NCI-H1048 (cell line): ENCODE results near the gene SORCS1.
"Not testable (repeated sequence)": the region's sequence is repeated elsewhere in the genome, so short reads cannot be mapped to it uniquely, and the experiment has no call there.

Source experiments
- DNase-seq: peaks from one replicate; lab custom pipeline; 2025; lab: John Stamatoyannopoulos, UW

SORCS1 gene

DNA sequence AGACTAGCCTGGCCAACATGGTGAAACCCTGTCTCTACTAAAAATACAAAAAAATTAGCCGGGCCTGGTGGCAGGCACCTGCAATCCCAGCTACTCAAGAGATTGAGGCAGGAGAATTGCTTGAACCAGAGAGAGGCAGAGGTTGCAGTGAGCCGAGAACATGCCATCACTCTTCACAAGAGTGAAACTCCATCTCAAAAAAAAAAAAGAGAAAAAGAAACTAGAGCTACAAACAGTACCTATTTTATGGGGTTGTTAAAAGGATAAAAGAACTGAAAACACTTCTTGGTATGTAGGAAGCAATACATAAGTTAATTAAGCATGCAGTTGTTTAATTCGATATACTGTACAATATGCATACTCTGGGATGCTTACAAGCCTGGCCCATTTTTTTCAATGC, 216.9 kb downstream of the SORCS1 start:
- DNase-seq = no peak

DNA sequence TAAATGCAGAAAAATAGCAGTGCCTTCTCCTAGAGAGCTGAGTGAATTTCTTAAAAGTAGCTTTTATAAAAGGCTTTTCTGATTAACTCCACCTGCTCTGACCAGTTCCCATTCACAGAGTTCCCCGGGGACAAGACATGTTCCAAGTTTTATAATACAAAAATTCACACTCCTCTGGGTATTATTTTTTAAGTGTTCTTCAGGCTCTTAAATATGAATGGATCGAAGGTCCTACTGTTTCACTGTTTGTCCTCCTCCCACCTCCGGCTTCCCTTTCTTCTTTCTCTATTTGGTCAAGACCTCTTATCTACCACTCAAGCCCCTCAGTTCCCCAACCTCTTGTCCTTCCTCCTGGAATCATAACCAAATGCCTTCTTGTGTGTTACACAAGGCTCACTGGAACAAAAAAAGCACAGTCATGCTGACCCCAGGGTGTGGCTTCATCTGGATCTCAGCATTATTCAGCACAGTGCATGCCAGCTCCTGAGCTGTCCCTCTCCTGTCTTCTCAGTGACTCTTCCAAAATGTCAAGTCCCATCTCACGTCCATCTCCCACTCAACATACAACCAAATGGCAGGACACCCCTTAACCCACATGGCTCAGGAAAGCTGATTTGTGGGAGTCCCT, 222.4 kb downstream of the SORCS1 start:
- DNase-seq = no peak

DNA sequence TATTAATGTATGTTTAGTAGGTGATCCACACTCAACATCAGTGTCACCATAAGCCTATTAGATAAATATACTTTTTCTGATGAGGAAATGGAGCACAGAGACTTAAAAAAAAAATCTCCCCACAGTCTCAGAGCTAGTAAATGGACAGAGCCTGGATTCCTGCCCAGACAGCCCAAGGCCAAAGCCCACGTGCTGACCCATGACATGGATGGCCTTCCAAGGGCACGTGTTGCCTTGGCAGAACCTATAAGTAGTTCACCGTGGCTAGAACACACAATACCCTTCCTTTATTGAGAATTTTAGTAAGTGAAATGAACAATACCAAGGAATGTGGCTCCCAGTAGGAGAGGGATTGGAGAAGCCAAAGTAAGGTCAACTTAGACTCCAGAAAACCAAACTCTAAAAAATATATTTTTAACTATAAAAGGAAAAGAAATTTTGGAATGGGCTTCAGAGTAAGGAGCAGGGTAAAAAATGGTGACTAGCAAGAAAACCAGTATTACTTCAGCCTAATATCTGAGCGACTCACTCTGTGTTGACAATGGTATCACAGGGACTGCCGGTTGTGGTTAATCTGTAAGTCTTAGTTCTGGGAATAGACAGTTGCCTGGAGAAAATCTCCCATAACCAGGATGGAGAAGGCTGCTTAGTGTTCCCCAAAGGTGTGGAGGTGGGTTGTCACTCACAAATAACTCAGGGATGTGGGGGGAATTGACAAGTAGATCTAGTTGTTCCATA, 223.0 kb downstream of the SORCS1 start:
- DNase-seq = no peak

DNA sequence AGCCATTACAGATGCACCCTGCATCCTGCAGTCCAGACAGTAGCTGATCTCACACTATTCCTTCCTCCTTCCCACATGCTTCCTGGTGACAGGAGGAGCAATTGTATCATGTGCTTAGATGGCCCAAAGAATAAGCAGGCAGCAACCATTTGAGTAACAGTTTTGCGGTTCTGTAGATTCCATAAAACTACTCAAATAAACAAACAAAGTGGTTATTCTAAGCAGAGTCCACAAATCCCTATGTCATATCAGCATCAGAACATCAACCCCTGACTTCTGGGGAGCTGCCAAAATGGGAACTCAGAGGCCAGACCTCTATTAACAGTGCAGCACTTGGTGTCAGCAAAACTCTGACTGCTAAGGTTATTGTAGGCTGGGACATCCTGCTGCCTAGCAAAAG, 226.0 kb downstream of the SORCS1 start:
- no peak for DNase-seq

DNA sequence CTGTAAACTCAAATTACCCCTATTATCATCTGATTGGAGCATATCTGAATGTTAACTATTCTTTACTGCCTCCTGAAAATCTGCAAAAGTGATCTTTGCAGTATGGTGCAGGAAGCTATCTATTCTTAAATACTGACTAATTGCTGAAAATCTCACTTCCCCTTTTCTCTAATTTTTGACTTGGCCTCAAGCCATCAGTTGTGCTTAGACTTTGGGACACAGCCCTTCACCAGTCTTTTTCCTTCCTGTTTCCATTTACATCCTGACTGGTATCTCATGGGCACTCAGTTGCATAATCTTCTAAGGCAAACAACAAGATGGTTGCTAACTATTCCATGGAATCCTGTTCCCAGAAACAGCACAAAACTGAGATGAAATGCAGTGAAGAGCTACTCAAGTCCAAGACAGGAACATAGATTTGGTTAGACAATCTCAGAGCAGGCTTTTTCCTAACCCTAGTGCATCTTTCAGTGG, 228.5 kb downstream of the SORCS1 start:
- no peak for DNase-seq

DNA sequence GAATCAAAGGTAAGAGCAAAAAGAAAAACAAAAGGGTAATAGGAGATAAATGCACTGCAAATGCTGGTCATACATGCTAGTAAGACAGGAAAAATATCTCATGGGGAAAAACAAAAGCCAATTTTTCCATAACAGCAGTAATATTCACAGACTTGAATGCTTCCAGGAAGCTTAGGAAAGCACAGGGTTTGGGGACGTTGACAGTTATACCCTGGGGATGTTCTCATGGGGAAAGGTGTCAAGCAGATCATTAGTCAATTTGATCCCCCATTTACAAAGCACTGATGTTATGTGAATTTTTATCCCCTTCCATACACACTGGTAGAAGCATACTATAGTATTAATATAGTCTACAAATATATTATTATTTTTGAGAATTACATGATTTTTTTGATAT, 232.7 kb downstream of the SORCS1 start:
- DNase-seq = no peak

DNA sequence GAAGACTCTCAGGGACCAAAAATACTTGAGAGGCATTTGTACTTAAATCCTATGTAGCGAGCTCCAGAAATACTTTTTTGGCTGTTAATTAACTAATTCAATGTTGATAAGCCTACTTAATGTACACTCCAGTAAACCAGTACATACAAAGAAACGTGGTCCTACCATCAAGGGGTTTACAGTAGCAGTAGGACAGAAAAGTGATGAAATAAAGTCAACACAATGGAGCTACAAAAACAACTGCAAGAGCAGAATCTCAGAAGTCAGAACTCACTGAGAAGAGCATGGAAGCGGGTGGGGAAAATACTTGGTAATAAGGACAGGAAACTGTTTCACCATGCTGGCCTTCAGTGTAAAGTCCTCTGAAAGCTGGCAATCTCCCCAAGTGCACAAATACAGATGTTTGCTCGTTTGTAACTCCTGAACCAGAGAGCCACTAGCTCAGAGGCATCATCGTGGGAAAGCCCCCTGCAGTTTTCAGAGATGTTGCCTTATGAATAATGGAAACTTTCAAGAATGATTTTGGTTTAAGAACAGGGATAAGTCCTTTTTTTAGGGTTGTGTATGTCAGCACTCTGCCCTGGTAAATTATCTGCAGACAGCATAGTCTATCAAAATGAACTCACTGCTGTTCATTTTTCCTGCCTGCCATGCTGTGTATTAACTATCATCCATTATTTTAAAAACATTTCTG, 233.2 kb downstream of the SORCS1 start:
- DNase-seq = no peak

DNA sequence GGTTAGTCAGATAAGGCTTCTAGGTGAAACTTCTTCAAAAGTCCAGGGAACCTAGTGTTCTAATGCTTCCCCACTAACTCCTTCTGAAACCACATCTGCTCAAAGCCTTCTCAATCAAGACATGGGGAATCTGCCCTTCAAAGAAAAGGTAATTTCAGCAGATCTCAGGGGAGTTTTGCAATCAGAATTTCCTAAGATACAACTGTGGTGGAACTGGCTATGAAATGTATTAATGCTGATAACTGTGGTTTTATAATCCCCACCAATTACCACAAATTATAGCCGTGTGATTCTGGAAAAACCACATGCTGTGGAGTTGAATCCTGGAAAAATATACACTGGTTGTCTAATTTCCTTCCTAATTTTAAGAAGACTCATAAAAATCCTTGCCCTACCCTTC, 233.8 kb downstream of the SORCS1 start:
- no peak for DNase-seq

DNA sequence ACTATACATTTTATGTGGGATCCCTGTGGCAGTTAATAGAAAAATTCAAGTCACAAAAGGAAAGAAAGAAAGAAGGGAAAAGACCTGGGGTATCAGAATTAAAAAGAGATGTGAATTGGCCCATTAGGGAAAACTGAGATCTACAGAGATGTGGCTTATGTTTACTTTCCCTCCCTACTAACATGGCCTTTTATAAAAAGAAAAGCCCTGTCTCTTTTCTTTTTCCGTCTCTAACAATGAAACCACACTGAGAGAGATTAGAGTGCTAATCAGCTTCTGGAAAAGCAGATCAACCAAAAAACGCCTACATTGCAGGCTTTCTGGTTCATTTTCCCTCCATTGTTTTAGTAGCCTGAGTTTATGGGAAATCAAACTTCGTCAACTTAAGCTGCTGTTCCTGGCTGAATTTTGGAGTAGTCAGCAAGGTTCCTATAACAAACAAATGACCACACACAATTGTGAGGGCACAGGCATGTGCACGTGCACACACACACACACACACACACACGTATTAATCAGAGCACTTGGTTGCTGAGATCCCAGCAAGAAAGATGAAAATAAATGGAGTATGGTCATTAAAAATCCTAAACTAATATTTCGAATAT, 235.1 kb downstream of the SORCS1 start:
- DNase-seq = no peak

DNA sequence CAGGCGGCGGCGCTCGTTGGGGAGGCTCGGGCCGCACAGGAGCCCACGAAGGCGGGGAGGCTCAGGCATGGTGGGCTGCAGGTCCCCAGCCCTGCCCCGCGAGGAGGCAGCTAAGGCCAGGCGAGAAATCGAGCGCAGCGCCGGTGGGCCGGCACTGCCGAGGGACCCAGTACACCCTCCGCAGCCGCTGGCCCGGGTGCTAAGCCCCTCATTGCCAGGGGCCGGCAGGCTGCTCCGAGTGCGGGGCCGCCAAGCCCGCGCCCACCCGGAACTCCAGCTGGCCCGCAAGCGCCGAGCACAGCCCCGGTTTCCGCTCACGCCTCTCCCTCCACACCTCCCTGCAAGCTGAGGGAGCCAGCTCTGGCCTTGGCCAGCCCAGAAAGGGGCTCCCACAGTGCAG, 236.4 kb downstream of the SORCS1 start:
- DNase-seq = not testable (repeated sequence)

DNA sequence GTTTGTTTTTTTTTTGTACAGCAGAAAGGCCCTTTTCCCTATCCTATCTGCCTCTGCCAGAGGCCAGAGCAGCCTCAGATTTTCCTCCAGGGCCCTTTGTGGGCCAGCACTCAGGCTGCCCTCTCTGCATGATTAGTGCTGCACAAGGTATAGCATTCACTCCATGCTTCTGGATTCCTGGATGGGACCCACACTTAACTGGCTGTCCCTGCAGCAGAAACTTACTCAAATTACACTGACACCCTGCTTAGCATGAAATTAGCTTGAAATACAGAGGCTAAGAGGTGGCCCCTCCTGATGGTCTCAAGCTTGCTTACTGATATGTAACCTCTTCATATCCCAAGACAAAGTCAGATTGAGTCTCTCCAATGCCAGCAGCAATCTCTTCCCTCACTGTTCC, 239.3 kb downstream of the SORCS1 start:
- no peak for DNase-seq

DNA sequence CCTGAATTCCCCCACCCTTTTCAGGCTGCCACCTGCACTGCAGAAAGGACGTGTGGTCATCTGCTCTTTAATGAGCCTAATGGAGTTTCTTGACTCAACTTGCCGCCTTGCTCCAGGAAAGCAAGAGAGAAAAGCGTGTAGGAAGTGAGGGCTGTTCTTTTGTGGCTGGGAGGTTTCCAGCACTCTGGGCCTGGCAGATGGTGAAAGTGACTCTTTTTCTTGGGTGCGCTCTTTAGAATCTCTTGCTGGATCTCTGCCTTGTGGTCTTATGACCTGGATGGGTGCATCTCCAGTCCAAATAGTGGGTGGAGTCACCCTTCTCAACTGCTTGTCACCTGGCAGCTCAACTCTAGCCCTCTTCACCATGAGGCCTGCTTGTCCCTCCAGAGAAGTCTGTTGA, 244.0 kb downstream of the SORCS1 start:
- DNase-seq = no peak

DNA sequence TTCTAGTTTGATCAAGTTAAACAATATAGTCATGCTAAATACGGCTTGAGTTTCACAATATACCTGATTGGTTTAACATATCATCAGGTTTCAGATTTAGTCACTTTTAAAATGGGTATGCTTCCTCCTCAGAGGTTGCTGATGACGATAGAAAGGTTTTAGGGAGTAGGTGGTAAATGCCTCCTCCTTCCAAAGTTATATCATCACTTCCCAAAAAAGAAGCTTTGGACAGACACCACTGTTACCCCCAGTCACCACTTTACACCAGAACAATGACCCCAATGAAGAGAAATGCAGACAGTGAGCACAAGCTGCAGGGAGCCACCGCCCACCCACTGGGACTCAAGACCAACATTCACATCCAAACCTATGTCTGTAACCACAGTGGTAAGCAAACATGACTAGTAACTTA, 244.6 kb downstream of the SORCS1 start:
- DNase-seq = no peak

DNA sequence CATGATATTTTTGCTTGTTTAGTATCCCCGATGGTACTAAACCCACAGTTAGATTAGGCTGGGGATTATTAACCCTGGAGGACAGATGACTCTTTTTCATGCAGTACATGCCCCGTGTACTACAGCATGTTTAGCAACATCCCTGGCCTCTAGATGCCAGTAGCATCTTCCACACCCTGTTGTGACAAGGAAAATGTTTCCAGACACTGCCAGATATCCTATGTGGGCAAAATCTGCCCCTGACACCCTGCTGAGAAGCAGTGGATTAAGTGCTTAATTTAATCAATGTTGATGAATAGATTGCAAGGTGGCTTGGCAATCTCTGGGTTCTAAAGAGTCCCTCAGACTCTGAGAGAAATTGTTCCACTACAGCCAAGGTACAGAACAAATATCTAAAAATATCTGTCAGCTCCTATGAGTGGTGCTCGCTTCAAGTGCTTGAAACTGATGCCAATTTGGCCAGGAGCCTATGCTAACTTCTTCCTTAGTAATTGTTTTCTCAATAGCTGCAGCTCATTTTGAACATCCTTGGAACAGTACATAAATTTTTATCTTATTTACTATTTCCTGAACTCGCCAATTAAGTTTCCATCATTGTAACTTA, 247.0 kb downstream of the SORCS1 start:
- DNase-seq = no peak

DNA sequence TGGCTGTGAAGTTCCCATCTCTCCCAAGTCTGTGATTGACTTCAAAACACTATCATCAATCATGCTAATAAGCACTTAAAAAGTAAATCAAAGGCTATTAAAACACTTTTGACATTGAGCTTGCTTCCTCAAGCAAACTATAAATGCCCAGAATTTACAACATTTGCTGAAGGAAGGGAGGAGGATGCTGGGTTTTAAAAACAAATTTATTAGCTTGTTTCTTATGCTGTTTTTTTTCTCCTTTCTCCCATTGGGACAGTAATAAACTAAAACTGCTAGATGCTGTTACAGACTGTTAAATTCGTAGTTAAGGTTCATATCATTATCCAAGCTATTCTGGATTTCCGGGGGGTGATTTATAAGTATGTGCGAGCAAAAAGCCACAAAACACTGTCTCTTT, 250.5 kb downstream of the SORCS1 start:
- DNase-seq = no peak

DNA sequence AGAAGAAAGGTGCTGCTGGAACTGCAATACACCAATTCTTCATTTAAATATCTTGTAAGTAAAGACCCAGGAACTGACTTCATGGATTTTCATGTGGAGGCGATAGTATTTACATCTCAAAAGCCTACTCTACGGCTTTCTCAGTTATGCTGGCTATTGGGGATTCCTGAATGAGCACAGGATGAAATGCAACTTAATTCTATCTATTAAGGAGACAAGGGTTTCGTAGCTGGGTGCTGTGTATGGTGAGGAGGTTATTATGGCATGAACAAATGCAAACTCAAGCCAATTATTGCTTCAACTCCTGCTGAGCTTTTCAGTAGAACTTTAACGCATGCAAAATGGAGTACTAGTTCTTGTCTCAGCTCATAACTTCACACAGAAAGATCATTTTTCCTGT, 251.2 kb downstream of the SORCS1 start:
- DNase-seq = no peak

DNA sequence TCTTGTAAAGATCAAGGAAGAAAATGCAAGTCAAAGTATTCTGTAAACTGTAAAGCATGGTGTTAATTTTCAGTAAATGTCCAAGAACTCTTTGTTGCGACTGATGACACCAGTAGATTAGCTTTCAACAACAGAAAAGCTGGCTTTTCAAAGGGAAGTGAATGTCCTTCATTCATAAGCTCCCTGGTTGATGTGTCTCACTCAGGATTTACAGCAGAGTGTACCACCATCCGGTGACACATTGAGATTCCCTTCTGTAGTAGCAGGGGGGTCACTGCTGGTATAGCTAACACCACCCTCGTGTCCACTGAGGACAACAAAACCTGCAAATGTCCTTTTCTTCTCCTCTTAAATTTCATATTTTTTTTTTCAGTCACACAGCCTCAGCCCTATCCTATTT, 253.4 kb downstream of the SORCS1 start:
- DNase-seq = no peak

DNA sequence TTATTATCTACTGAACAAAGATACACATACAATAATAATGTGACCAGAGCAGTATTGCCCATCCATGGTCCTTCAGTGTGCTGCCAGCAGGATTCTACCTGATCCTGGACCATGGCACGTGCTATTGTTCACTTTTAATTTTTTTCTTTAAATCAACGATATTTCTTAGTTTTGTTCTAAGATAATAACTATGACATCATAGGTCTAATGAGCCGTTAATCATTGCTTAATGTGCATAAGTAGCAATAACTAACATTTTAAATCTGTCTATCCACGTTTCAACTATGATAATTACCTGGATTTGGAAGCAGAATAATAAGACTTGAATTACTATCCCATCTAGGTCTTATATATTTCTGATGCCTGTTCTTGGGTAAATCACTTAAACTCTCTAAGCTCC, 253.8 kb downstream of the SORCS1 start:
- no peak for DNase-seq

DNA sequence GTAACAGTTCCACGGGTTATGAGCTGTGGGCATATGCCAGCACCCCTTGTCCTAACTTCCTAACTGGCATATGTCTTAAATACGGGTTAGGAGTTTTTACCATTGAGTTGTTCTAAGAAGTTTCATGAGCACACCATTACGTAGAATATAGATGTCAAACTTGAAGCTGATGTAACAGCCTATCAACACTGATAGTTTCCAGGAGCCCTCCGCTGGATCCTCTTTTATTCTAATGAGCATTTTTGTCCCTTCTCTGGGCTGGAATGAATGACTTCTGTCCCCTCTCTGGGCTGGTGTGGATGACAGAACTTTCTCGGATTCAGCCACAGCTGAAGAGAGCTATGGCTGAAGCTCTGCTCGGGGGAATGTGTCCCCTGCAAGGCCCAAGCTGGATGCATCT, 256.3 kb downstream of the SORCS1 start:
- no peak for DNase-seq

DNA sequence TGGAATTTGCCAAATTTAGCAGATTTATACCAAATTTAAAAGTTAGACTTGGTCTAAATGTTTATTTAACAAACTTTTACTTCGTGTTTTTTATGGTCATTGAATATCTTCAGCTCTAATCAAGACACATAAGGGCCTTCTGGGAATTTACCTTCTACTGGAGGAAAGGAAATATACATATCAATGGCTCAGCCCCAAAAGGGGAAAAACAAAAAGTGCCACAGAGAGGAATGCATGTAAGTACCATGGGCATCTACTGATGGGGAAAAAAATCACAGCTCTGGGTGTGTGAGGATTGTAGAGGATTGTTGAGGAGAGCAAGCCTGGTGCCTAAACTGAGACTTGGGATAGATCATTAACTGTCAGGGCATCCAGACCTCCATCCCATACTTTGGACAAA, 260.3 kb downstream of the SORCS1 start:
- DNase-seq = no peak

DNA sequence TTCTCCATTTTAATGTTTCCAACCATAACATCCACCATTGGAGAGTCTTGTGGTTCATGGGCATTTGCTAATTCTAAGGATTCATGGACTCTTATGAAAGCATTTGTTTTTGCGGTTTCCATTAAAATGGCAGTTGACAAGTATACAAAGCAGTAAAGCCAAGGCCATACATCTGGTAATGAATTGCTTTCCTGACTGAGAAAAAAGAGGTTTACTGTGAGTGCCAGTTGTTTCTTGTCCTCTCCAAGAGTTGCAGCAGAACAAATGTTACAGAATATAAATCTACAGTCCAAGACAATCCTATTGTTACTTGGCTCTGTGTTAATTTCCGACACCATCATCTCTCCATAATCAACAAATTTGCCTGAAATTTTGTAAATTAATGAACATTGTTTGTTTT, 261.3 kb downstream of the SORCS1 start:
- no peak for DNase-seq

DNA sequence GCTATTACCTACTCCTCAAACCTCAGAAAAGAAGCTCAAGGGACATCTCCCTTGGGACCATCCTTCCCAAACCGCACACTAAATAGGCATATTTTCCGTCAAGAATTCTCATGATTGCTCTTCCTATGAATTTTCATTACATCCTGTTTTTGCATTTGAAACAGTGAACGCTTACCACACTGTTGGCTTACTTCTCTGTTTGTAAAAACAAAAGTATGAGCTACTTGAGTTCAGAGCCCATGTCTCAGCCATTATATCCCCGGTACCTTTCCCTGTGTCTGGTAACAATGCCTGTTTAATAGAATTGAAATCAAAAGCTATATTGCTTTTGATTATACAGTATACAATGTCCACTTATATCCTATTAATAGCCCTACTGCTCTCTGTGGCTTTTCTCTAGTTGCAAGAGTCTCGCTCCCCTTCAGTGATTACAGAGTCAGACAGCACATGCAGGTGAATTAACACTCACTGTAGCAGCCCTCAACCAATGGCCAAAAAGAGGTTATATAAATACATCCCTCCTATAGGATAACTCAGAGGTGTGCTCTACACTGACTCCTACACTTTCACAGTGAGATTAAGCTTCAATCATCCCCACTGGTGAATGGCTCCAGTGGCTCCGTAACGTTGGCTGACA, 264.4 kb downstream of the SORCS1 start:
- no peak for DNase-seq
